IMR-90 (cell line): ENCODE data around the gene GLIS1. TPM values are rescaled to one million over a fixed set of nuclear protein-coding genes. Genes with fewer than 3 reads are reported as not detected.

ENCODE experiments used
- ATAC-seq: fragments of 200-7000 bp; cut with Tn5 transposase; 2 replicates; pipeline ENCODE4 v1.9.1; 2020; ENCODE audit warnings: low read depth, mild to moderate bottlenecking, moderate library complexity
- BruUV-seq: library from RNA; stranded (reverse); fragments of 400-500 nt; replicated peaks from 2 replicates; lab custom pipeline; 2021; lab: Mats Ljungman, UMichigan
- CTCF ChIA-PET: fragments of 300-600 bp; formaldehyde crosslinking; extraction: SDS; loops from one replicate; lab custom pipeline; 2021; ENCODE audit warnings: antibody characterized with exemption; lab: Yijun Ruan, JAX
- POLR2A ChIA-PET: fragments of 300-600 bp; sonication (Branson Sonifier 250); formaldehyde crosslinking; loops from one replicate; lab custom pipeline; 2022; ENCODE audit warnings: antibody characterized with exemption; ENCODE audit not compliant: unreplicated experiment; lab: Charles Lee
- DNase-seq: peaks from one replicate; pipeline ENCODE4 v3.0.0; 2013
- H2AFZ ChIP-seq: replicated peaks from 2 replicates; pipeline ENCODE3; 2013; ENCODE audit warnings: low read length, mild to moderate bottlenecking; ENCODE audit not compliant: poor library complexity
- H2AK5ac ChIP-seq: 2 replicates; pipeline ENCODE4 v1.6.1; 2013; ENCODE audit warnings: low read depth, low read length, inconsistent platforms
- H2AK9ac ChIP-seq: replicated peaks from 2 replicates; pipeline ENCODE3; 2013; ENCODE audit warnings: mild to moderate bottlenecking, low read depth, low read length, moderate library complexity; ENCODE audit not compliant: poor library complexity
- H2BK120ac ChIP-seq: 2 replicates; pipeline ENCODE4 v1.6.1; 2013; ENCODE audit warnings: low read depth, low read length, inconsistent platforms
- H2BK15ac ChIP-seq: 3 replicates; pipeline ENCODE4 v1.6.1; 2013; ENCODE audit warnings: low read depth, low read length, inconsistent platforms
- H2BK20ac ChIP-seq: 2 replicates; pipeline ENCODE4 v1.6.1; 2013; ENCODE audit warnings: low read depth, mild to moderate bottlenecking, inconsistent platforms, low read length, moderate library complexity
- H2BK5ac ChIP-seq: 2 replicates; pipeline ENCODE4 v1.6.1; 2013; ENCODE audit warnings: mild to moderate bottlenecking, low read depth, low read length, inconsistent platforms; ENCODE audit not compliant: poor library complexity, severe bottlenecking
- H3K14ac ChIP-seq: replicated peaks from 2 replicates; pipeline ENCODE4 v1.6.1; 2013; ENCODE audit warnings: low read depth, low read length, inconsistent platforms
- H3K18ac ChIP-seq: 2 replicates; pipeline ENCODE4 v1.6.1; 2013; ENCODE audit warnings: low read depth, low read length, control low read depth
- H3K23ac ChIP-seq: 2 replicates; pipeline ENCODE4 v1.6.1; 2013; ENCODE audit warnings: low read depth, low read length, inconsistent platforms
- H3K27ac ChIP-seq: 2 replicates; pipeline ENCODE4 v1.5.1; 2013; ENCODE audit warnings: mild to moderate bottlenecking, control low read depth, low read length; ENCODE audit not compliant: insufficient read depth
- H3K27me3 ChIP-seq: 2 replicates; pipeline ENCODE4 v1.6.1; 2013; ENCODE audit warnings: low read length; ENCODE audit not compliant: control insufficient read depth, insufficient read depth
- H3K36me3 ChIP-seq: 2 replicates; pipeline ENCODE4 v1.6.1; 2013; ENCODE audit warnings: low read length, mixed read lengths; ENCODE audit not compliant: control insufficient read depth, insufficient read depth
- H3K4ac ChIP-seq: 2 replicates; pipeline ENCODE4 v1.6.1; 2013; ENCODE audit warnings: low read depth, low read length, inconsistent platforms
- H3K4me1 ChIP-seq: 2 replicates; pipeline ENCODE4 v1.6.1; 2013; ENCODE audit warnings: low read length, mixed read lengths; ENCODE audit not compliant: control insufficient read depth, insufficient read depth
- H3K4me2 ChIP-seq: 2 replicates; pipeline ENCODE4 v1.6.1; 2013; ENCODE audit warnings: low read depth, mild to moderate bottlenecking, control low read depth, low read length, moderate library complexity
- H3K4me3 ChIP-seq: 2 replicates; pipeline ENCODE4 v1.5.1; 2013; ENCODE audit warnings: low read depth, mild to moderate bottlenecking, control low read depth, low read length, moderate library complexity; ENCODE audit not compliant: insufficient read depth
- H3K56ac ChIP-seq: 2 replicates; pipeline ENCODE4 v1.6.1; 2013; ENCODE audit warnings: low read length, inconsistent platforms; ENCODE audit not compliant: insufficient read depth; ENCODE audit errors: extremely low read depth
- H3K79me1 ChIP-seq, 2 experiments: 2 replicates each; pipeline ENCODE4 v1.6.1; 2013; ENCODE audit warnings: low read length in 2 of 2, inconsistent platforms in 1 of 2, low read depth in 1 of 2
- H3K9ac ChIP-seq: 2 replicates; pipeline ENCODE4 v1.6.1; 2013; ENCODE audit warnings: low read depth, low read length, control low read depth
- H3K9me1 ChIP-seq: 2 replicates; pipeline ENCODE4 v1.6.1; 2013; ENCODE audit warnings: low read length, inconsistent platforms; ENCODE audit not compliant: insufficient read depth
- H3K9me3 ChIP-seq: 2 replicates; pipeline ENCODE4 v1.6.1; 2013; ENCODE audit warnings: low read length; ENCODE audit not compliant: control insufficient read depth, insufficient read depth
- H4K20me1 ChIP-seq: 2 replicates; pipeline ENCODE4 v1.6.1; 2013; ENCODE audit warnings: low read length, inconsistent platforms; ENCODE audit not compliant: insufficient read depth
- H4K5ac ChIP-seq: 2 replicates; pipeline ENCODE4 v1.6.1; 2013; ENCODE audit warnings: mild to moderate bottlenecking, low read depth, low read length, control low read depth
- H4K8ac ChIP-seq, 2 experiments: 2 replicates each; pipeline ENCODE4 v1.6.1; 2013; ENCODE audit warnings: low read depth in 2 of 2, low read length in 2 of 2, control low read depth in 1 of 2, inconsistent platforms in 1 of 2
- H4K91ac ChIP-seq: 2 replicates; pipeline ENCODE4 v1.6.1; 2013; ENCODE audit warnings: low read depth, low read length, inconsistent platforms; ENCODE audit not compliant: insufficient read depth
- BHLHE40 ChIP-seq: fragments of 150-350 bp; IDR thresholded peaks from 2 replicates; pipeline ENCODE4 v1.6.1; 2016; ENCODE audit warnings: mild to moderate bottlenecking, low read depth, low read length
- CEBPB ChIP-seq: IDR thresholded peaks from 2 replicates; pipeline ENCODE4 v1.6.1; 2012; ENCODE audit warnings: low read depth, low read length, improper control_type of control experiment
- CHD1 ChIP-seq: IDR thresholded peaks from 2 replicates; pipeline ENCODE4 v1.6.1; 2012; ENCODE audit warnings: low read depth, low read length, improper control_type of control experiment
- CTCF ChIP-seq: conservative IDR thresholded peaks from 2 replicates; pipeline ENCODE4 v1.5.1; 2012; ENCODE audit warnings: mild to moderate bottlenecking, low read depth, low read length, improper control_type of control experiment
- FOS ChIP-seq: fragments of 150-350 bp; IDR thresholded peaks from 2 replicates; pipeline ENCODE4 v1.6.1; 2016; ENCODE audit warnings: low read depth, low read length
- MAFK ChIP-seq: IDR thresholded peaks from 2 replicates; pipeline ENCODE4 v1.6.1; 2012; ENCODE audit warnings: low read depth, low read length, improper control_type of control experiment
- MXI1 ChIP-seq: IDR thresholded peaks from 2 replicates; pipeline ENCODE4 v1.6.1; 2012; ENCODE audit warnings: low read depth, mild to moderate bottlenecking, low read length, moderate library complexity, borderline replicate concordance
- NFE2L2 ChIP-seq: fragments of 150-350 bp; IDR thresholded peaks from 2 replicates; pipeline ENCODE4 v1.6.1; 2016; ENCODE audit warnings: low read depth, mild to moderate bottlenecking, low read length
- POLR2A ChIP-seq: IDR thresholded peaks from 2 replicates; pipeline ENCODE4 v1.6.1; 2012; ENCODE audit warnings: mild to moderate bottlenecking, low read depth, low read length
- RAD21 ChIP-seq: IDR thresholded peaks from 2 replicates; pipeline ENCODE4 v1.6.1; 2012; ENCODE audit warnings: low read length, improper control_type of control experiment
- RCOR1 ChIP-seq: IDR thresholded peaks from 2 replicates; pipeline ENCODE4 v1.6.1; 2012; ENCODE audit warnings: mild to moderate bottlenecking, low read length, improper control_type of control experiment; ENCODE audit not compliant: insufficient replicate concordance
- SMC3 ChIP-seq: fragments of 150-350 bp; IDR thresholded peaks from 2 replicates; pipeline ENCODE4 v1.6.1; 2016; ENCODE audit warnings: low read depth, mild to moderate bottlenecking, antibody characterized with exemption, low read length, moderate library complexity
- USF2 ChIP-seq: fragments of 150-350 bp; IDR thresholded peaks from 2 replicates; pipeline ENCODE4 v1.6.1; 2017; ENCODE audit warnings: mild to moderate bottlenecking, antibody characterized with exemption, low read length, low read depth
- WGBS, 2 experiments: methylation state at CpG; one replicate each; pipeline versions ENCODE4 v1.1.5 to v1.1.7; 2013; ENCODE audit warnings: missing lambda C conversion rate in 2 of 2; ENCODE audit not compliant: insufficient read length in 1 of 2; ENCODE audit errors: extremely low coverage in 2 of 2; 5-methylcytosine and 5-hydroxymethylcytosine counted together
- dilution Hi-C: fragments of 300-500 bp; cut with HindIII; formaldehyde crosslinking; loops from one replicate; pipeline ENCODE4 v1.14.3; 2018; ENCODE audit warnings: low sequenced_read_pairs; ENCODE audit not compliant: unreplicated experiment
- in situ Hi-C: fragments of 300-500 bp; cut with MboI; formaldehyde crosslinking; loops from 3 replicates; pipeline ENCODE4 v1.14.3; 2019; ENCODE audit warnings: low sequenced_read_pairs, inconsistent platforms, mixed read lengths
- intact Hi-C: fragments of 100-400 bp; cut with micrococcal nuclease; formaldehyde crosslinking; loops from 2 replicates; pipeline ENCODE4 v1.10.0; 2022
- polyA plus RNA-seq, 3 experiments: library from polyadenylated mRNA; depleted of rRNA; stranded (reverse); fragments of >200 nt; gene quantifications; 2 replicates each; pipeline ENCODE4 v1.2.3, GENCODE V29; 2012; ENCODE audit warnings: low replicate concordance in 1 of 3
- total RNA-seq: library from RNA; depleted of rRNA; stranded (reverse); fragments of >200 nt; gene quantifications from 2 replicates; pipeline ENCODE4 v1.2.3, GENCODE V29; 2012

The GLIS1 gene
- total and polyA plus RNA-seq, 2 of the 4 experiments (the other 2 are of a cell fraction): 0.18 to 2.3 TPM

DNA sequence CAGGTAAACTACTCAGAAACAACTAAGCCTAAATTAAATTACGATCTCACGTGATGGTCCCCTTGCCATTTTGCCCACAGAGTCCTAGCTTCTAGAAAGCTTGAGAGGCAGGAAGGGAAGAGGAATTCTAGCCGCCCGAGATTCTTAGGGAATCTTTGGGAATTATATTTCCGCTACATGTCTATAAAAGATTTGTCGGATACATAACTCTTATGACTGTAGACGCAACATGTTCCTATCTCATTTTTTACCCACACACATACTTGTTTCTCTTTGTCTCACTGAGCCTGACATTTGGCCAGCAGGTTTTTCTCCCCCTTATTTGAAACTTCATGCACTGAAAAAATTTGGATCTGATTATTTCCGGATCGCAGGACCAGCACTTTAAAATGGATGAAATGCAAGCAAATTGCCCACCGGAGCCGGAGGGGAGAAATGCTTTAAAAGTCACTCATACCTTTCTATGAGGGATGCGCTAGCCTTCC, 5.5 kb downstream of the GLIS1 start:
- H2BK15ac ChIP-seq: peak overlapping the region; percentile 92
- H2BK5ac ChIP-seq: peak overlapping the region; percentile 96
- ATAC-seq (no peak), DNase-seq (no peak)
- H3K14ac ChIP-seq: peak overlapping the region; percentile 88
- peak overlapping the region; percentile 95 for H3K27ac ChIP-seq
- intact Hi-C loops: loop anchor here (5.0 kb wide), 1 partner anchor 46 kb away; no protein-coding TSS in a partner anchor
- peaks cover 40% of the 10 kb centered on the region for H3K4me1 ChIP-seq
- BruUV-seq: no TSS peak
- 84% methylated on average over 7 of the region's 12 CpGs; no CpG with 5 or more reads in 1 of the 2 experiments for WGBS, 2 experiments
- H3K79me1 ChIP-seq: peaks cover 20 to 67% of the 10 kb centered on the region in 2 experiments
- peak overlapping the region; percentile 63 for H2AK9ac ChIP-seq
- ChIA-PET CTCF (interaction anchor here (0.7 kb wide), 1 partner anchor 77 kb away, joined by 3 read pairs; no protein-coding TSS in a partner anchor), POLR2A (no interaction called here)
- H3K56ac ChIP-seq: peak overlapping the region; percentile 83
- H3K9ac ChIP-seq: peak overlapping the region; percentile 32
- H3K18ac ChIP-seq: peak overlapping the region; percentile 100
- dilution Hi-C loops: no loop called here
- peak overlapping the region; percentile 99 for H4K5ac ChIP-seq
- no peaks in the 10 kb centered on the region for H3K9me3 ChIP-seq
- peak overlapping the region; percentile 87 for H2BK20ac ChIP-seq
- peak overlapping the region; percentile 86 for H2AK5ac ChIP-seq
- H2AFZ ChIP-seq: no peak overlapping the region
- TF ChIP-seq BHLHE40 (no peak), CHD1 (no peak), MAFK (no peak), POLR2A (no peak), CEBPB (no peak), SMC3 (no peak), RCOR1 (no peak), USF2 (no peak), FOS (no peak), CTCF (no peak), NFE2L2 (no peak), RAD21 (no peak), MXI1 (no peak)
- peak overlapping the region; percentile 92 for H4K91ac ChIP-seq
- H3K36me3 ChIP-seq: no peaks in the 10 kb centered on the region
- H4K20me1 ChIP-seq: 0 out of 2 replicates have a peak, but pooled peaks cover 4% of the 10 kb centered on the region
- peak overlapping the region; percentile 67 for H3K23ac ChIP-seq
- H3K27me3 ChIP-seq: no peaks in the 10 kb centered on the region
- peak overlapping the region; percentile 94 for H3K4ac ChIP-seq
- in situ Hi-C loops: no loop called here
- peak overlapping the region; percentile 79 to 89 for H4K8ac ChIP-seq
- H3K9me1 ChIP-seq: peaks cover 25% of the 10 kb centered on the region; the same call in 1 of the 2 replicates
- H2BK120ac ChIP-seq: peak overlapping the region; percentile 86
- H3K4me3 ChIP-seq: no peak overlapping the region
- peak overlapping the region; percentile 85 for H3K4me2 ChIP-seq
